Testis (tissue), 5 donors: ENCODE data around the gene CHD9NB. TPM values are rescaled to one million over a fixed set of nuclear protein-coding genes. Genes with fewer than 3 reads are reported as not detected.
A peak's percentile ranks its signal among the peaks of the same experiment; 100 is the strongest.

Source experiments
- DNase-seq: peaks from one replicate; pipeline ENCODE4 v3.0.0-alpha.2; 2019
- H3K27ac ChIP-seq, 2 donors: fragments of 200-600 bp; sonication (generic); one replicate each; pipeline ENCODE4 v1.5.1; 2019
- H3K27me3 ChIP-seq: fragments of 200-600 bp; sonication (generic); one replicate; pipeline ENCODE4 v1.5.1; 2019
- H3K36me3 ChIP-seq: fragments of 200-600 bp; sonication (generic); one replicate; pipeline ENCODE4 v1.5.1; 2017; ENCODE audit warnings: low read depth; ENCODE audit errors: missing control alignments
- H3K4me1 ChIP-seq: fragments of 200-600 bp; sonication (generic); one replicate; pipeline ENCODE4 v1.5.1; 2019
- H3K4me3 ChIP-seq, 2 donors: fragments of 200-600 bp; sonication (generic); one replicate each; pipeline ENCODE4 v1.5.1; 2017 to 2019
- H3K9me3 ChIP-seq: fragments of 200-600 bp; sonication (generic); one replicate; pipeline ENCODE4 v1.5.1; 2017
- POLR2A ChIP-seq: fragments of 450-650 bp; IDR thresholded peaks from one replicate; pipeline ENCODE4 v1.6.1; 2017; ENCODE audit warnings: antibody characterized with exemption, mild to moderate bottlenecking, moderate library complexity
- WGBS, 2 donors: methylation state at CpG; one replicate each; pipeline ENCODE4 v1.1.5; 2018; 5-methylcytosine and 5-hydroxymethylcytosine counted together
- intact Hi-C: fragments of 100-400 bp; cut with DNase I; formaldehyde crosslinking; loops from one replicate; pipeline ENCODE4 v1.15.1; 2023; ENCODE audit warnings: low total_unique reads
- long read RNA-seq, 2 donors: transcript quantifications; one replicate each; lab custom pipeline, GENCODE V29; 2026
- polyA plus RNA-seq: library from polyadenylated mRNA; stranded (reverse); fragments of 350-450 nt; fragmentation: Illumina TruSeq; extraction: RNeasy Lipid Tissue Mini Kit (QIAGEN cat#74804); gene quantifications from one replicate; pipeline ENCODE4 v1.2.3, GENCODE V29; 2014; ENCODE audit warnings: low read depth, low replicate concordance; ENCODE audit not compliant: insufficient read depth
- total RNA-seq, 2 donors: library from RNA; depleted of rRNA; stranded (reverse); fragments of >200 nt; gene quantifications; one replicate each; pipeline ENCODE4 v1.2.3, GENCODE V29; 2016
- TF ChIP-seq, protein P1 (sequence below), 3 experiments: fragments of 450-650 bp in 2 of 3; fragments of 200-600 bp in 1 of 3; sonication (generic) in 1 of 3; IDR thresholded peaks; one replicate each; pipeline ENCODE4 v1.5.1; 2016 to 2019; ENCODE audit warnings: antibody characterized with exemption in 3 of 3, mild to moderate bottlenecking in 2 of 3, moderate library complexity in 1 of 3

The CHD9NB gene
- total RNA-seq, result under 1 TPM in 1 of 2 donors, not detected in 1; 0.79 TPM
- 3.0 TPM for polyA plus RNA-seq
- long read RNA-seq, donor 1, result 0 reads
- long read RNA-seq, donor 2, result 0 reads

DNA sequence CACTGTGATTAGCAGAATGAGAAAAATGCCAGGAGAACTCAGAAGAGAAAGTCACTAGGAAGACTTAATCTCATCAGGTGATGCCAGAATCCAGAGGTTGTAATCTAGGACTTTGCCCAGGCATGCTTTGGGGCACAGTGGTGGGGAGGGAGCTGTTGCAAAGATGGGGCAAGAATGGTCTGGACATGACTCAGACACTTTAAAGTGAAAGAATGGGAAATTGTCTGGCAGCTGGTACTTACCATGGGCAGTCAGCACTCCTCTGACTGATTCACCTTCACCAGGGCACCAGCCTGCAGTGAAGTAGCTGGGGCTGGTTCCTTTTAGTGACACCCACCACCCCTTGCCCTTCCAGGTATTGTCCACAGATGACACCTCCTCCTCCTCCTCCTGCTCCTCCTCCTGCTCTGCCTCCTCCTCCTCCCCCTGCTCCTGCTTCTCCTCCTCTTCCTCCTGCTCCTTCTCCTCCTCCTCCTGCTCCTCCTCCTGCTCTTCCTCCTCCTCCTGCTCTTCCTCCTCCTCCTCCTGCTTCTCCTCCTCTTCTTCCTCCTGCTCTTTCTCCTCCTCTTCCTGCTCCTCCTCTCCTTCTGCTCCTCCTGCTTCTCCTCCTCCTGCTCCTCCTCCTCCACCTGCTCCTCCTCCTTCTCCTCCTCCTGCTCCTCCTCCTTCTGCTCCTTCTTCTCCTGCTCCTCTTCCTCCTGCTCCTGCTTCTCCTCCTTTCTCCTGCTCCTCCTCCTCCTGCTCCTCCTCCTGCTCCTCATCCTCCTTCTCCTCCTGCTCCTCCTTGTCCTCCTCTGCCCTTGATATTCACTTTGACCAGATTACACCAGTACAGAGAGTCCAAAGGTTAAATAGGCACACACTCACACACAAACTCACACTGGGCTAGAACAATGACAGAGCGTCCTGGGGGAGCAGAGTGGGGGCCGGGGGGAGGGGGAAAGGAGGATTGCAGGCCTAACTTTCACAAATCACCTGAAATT lies at the start of gene CHD9NB:
Gene CHD9NB (minus strand): TSS at position 379 of the 983 bp plus-strand sequence. CDS start 8,739 bp downstream, outside the sequence.
- DNase-seq, result no peak
- Histone ChIP-seq H3K4me1 (no peaks in the 10 kb centered on the region), H3K4me3 (no peak within 1 kb of the TSS), H3K9me3 (no peaks in the 10 kb centered on the region), H3K27me3 (no peaks in the 10 kb centered on the region), H3K36me3 (no peaks in the 10 kb centered on the region), H3K27ac (no peak within 1 kb of the TSS)
- 58 to 60% methylated on average over 2 of the region's 2 CpGs for WGBS, 2 donors
- intact Hi-C loops, result no loop called here
- TF ChIP-seq, protein P1, sequence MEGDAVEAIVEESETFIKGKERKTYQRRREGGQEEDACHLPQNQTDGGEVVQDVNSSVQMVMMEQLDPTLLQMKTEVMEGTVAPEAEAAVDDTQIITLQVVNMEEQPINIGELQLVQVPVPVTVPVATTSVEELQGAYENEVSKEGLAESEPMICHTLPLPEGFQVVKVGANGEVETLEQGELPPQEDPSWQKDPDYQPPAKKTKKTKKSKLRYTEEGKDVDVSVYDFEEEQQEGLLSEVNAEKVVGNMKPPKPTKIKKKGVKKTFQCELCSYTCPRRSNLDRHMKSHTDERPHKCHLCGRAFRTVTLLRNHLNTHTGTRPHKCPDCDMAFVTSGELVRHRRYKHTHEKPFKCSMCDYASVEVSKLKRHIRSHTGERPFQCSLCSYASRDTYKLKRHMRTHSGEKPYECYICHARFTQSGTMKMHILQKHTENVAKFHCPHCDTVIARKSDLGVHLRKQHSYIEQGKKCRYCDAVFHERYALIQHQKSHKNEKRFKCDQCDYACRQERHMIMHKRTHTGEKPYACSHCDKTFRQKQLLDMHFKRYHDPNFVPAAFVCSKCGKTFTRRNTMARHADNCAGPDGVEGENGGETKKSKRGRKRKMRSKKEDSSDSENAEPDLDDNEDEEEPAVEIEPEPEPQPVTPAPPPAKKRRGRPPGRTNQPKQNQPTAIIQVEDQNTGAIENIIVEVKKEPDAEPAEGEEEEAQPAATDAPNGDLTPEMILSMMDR (IDR thresholded peaks at IDR 0.05), result no peak

DNA sequence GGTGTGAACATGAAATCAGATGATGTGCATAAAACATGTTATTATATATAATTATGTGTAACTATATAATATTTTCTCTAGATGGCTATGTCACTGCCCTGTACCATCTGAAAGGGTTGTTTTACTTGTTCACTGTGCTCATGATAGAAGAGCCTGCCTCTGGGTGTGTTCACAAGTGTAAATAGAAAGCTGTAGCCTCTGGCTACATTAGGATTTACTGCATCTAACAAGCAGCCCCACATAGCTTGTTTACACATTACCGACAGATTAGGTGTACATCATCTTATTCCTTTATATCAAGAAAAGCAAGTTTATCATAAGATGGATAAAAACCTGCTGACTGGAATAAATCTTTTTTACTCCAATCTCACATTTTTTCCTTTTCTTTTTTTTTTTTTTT lies 48.2 kb upstream of the CHD9NB start:
- 85 to 94% methylated on average over 1 of the region's 1 CpG for WGBS, 2 donors
- H3K9me3 ChIP-seq, result no peaks in the 10 kb centered on the region
- no peak for TF ChIP-seq POLR2A
- TF ChIP-seq, protein P1 (IDR thresholded peaks at IDR 0.05), result no peak
- peak overlapping the region in 1 of 2 donors; percentile 87 for H3K27ac ChIP-seq
- peaks cover 14% of the 10 kb centered on the region for H3K4me1 ChIP-seq
- no peaks in the 10 kb centered on the region for H3K27me3 ChIP-seq
- no peak overlapping the region for H3K4me3 ChIP-seq
- H3K36me3 ChIP-seq, result no peaks in the 10 kb centered on the region
- intact Hi-C loops, result no loop called here
- DNase-seq, result no peak

DNA sequence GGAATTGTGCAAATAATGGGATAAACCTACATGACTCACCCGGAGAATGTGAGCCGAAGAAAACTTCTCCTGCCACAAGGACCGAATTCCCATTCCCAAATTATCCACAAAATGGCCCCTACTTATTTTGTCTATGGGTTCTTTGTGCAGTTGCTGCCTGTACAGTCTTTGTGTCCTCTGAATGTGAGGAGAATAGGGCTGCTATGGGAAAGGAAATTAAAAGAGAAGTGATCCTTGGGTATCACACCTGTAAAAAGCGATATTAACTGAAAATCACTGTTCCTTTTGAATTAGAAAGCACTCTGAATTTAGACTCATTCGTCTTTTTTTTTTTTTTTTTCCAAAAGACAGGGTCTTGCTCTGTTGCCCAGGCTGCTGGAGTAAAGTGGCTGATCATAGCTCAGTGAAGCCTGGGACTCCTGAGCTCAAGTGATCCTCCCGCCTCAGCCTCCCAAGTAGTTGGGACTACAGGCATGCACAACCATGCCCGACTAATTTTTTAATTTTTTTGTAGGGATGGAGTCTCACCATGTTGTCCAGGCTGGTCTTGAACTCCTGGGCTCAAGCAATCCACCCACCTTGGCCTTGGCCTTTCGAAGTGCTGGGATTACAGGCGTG lies 47.5 kb upstream of the CHD9NB start:
- Histone ChIP-seq H3K4me1 (peaks cover 14% of the 10 kb centered on the region), H3K27me3 (no peaks in the 10 kb centered on the region), H3K36me3 (no peaks in the 10 kb centered on the region), H3K4me3 (peak overlapping the region; percentile 39 to 53), H3K27ac (peak overlapping the region; percentile 80 to 87), H3K9me3 (no peaks in the 10 kb centered on the region)
- TF ChIP-seq, protein P1 (IDR thresholded peaks at IDR 0.05), result no peak
- no peak for DNase-seq
- 49 to 50% methylated on average over 9 of the region's 9 CpGs for WGBS, 2 donors
- intact Hi-C loops, result no loop called here

DNA sequence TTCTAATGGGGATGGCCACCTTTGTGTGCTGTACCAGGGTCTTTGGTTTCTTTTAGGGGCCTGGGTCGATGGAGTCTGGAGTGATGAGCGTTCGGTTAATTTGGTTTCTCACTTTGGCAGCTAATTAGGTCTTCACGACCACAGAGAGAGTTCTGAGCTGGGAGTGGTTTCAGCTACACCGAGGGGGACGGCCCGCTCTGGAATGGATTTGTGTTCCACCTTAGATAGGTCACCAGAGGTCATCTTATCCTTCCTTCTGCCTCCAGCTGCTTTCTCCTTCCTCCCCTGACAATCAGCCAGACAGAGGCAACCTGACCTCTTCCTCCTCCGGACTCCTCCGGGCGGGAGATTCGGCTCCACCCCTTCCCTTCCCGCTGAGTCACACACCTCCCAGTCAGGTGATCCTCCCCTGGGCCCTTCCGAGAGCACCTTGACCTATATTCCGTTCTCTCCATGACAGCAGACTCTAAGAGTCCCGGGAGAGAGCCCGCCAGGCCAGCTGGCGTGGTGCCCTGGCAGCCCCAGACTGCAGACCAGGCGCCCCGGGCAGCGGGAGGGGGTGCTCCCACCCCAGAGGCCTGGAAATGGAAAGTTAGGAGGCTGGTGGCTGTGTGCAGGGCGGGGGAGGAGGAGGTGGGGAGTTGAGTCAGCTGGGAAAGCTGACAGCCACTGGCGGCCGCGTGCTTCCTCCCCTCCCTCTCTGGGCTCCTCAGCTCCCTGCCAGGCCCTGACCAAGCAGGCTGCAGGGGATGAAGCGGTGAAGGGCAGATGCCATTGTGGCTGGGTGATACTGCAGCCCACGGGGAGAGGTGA lies 46.8 kb upstream of the CHD9NB start:
- intact Hi-C loops, result no loop called here
- Histone ChIP-seq H3K4me3 (peak overlapping the region; percentile 39 to 53), H3K27me3 (no peaks in the 10 kb centered on the region), H3K9me3 (no peaks in the 10 kb centered on the region), H3K4me1 (peaks cover 14% of the 10 kb centered on the region), H3K27ac (peak overlapping the region; percentile 80 to 87), H3K36me3 (no peaks in the 10 kb centered on the region)
- 0 to 1% methylated on average over 19 to 26 of the region's 26 CpGs for WGBS, 2 donors
- peak; percentile 91 for DNase-seq
- TF ChIP-seq, protein P1 (IDR thresholded peaks at IDR 0.05), result no peak
- no peak for TF ChIP-seq POLR2A
